ENCODE results near the gene HTN1. TPM values are rescaled to one million over a fixed set of nuclear protein-coding genes. Genes with fewer than 3 reads are reported as not detected.
"Not testable (repeated sequence)": the region's sequence is repeated elsewhere in the genome, so short reads cannot be mapped to it uniquely, and the experiment has no call there.

HTN1 gene
- total RNA-seq = not detected

- POLR2A ChIA-PET; H3K4me1 Mint-ChIP-seq; H3K27me3 Mint-ChIP-seq; ATAC-seq (ENCODE audit: low read depth); DNase-seq; H3K27ac Mint-ChIP-seq; H3K36me3 Mint-ChIP-seq; H3K4me3 Mint-ChIP-seq; H3K9me3 Mint-ChIP-seq: not testable (repeated sequence)
These were observed at the start of gene HTN1 for GRCh38 chr4:70050138-70050537. Gene HTN1, plus strand, starts transcription at chr4:70050438. Its CDS starts 2,639 bp downstream, at chr4:70053077.

GRCh38 chr4:70000711-70001110 lies 49.5 kb upstream of the HTN1 start:
- Mint-ChIP-seq H3K9me3 (no peaks in the 10 kb centered on the region), H3K27me3 (no peaks in the 10 kb centered on the region), H3K4me3 (no peak overlapping the region), H3K4me1 (no peaks in the 10 kb centered on the region), H3K36me3 (no peaks in the 10 kb centered on the region), H3K27ac (no peak overlapping the region)
- ATAC-seq (ENCODE audit: low read depth) (no peak), DNase-seq (no peak)
- POLR2A ChIA-PET = no interaction called here

GRCh38 chr4:70002507-70002906 lies 47.7 kb upstream of the HTN1 start:
- POLR2A ChIA-PET = no interaction called here
- ATAC-seq (ENCODE audit: low read depth) (no peak), DNase-seq (no peak)
- Mint-ChIP-seq H3K27me3 (no peaks in the 10 kb centered on the region), H3K27ac (no peak overlapping the region), H3K4me3 (no peak overlapping the region), H3K36me3 (no peaks in the 10 kb centered on the region), H3K4me1 (no peaks in the 10 kb centered on the region), H3K9me3 (no peaks in the 10 kb centered on the region)

- Mint-ChIP-seq H3K4me1 (no peaks in the 10 kb centered on the region), H3K27me3 (no peaks in the 10 kb centered on the region), H3K36me3 (no peaks in the 10 kb centered on the region), H3K27ac (no peak overlapping the region), H3K9me3 (no peaks in the 10 kb centered on the region), H3K4me3 (no peak overlapping the region)
- DNase-seq (no peak), ATAC-seq (ENCODE audit: low read depth) (no peak)
- POLR2A ChIA-PET = no interaction called here
These were observed 41.5 kb upstream of the HTN1 start for GRCh38 chr4:70008771-70009170.

- H3K4me3 Mint-ChIP-seq; H3K4me1 Mint-ChIP-seq; H3K27ac Mint-ChIP-seq; DNase-seq; H3K9me3 Mint-ChIP-seq; ATAC-seq (ENCODE audit: low read depth); POLR2A ChIA-PET; H3K36me3 Mint-ChIP-seq; H3K27me3 Mint-ChIP-seq: not testable (repeated sequence)
These were observed 31.2 kb upstream of the HTN1 start for GRCh38 chr4:70019006-70019405.

GRCh38 chr4:70023218-70023617 lies 27.0 kb upstream of the HTN1 start:
- ATAC-seq (ENCODE audit: low read depth) = no peak
- DNase-seq = no peak
- Mint-ChIP-seq H3K4me3 (no peak overlapping the region), H3K4me1 (no peaks in the 10 kb centered on the region), H3K27me3 (no peaks in the 10 kb centered on the region), H3K27ac (no peak overlapping the region), H3K9me3 (no peaks in the 10 kb centered on the region), H3K36me3 (no peaks in the 10 kb centered on the region)
- POLR2A ChIA-PET = no interaction called here

GRCh38 chr4:70027011-70027410 lies 23.2 kb upstream of the HTN1 start:
- DNase-seq (no peak), ATAC-seq (ENCODE audit: low read depth) (no peak)
- Mint-ChIP-seq H3K27ac (no peak overlapping the region), H3K4me3 (no peak overlapping the region), H3K4me1 (no peaks in the 10 kb centered on the region), H3K9me3 (no peaks in the 10 kb centered on the region), H3K27me3 (no peaks in the 10 kb centered on the region), H3K36me3 (no peaks in the 10 kb centered on the region)
- POLR2A ChIA-PET = no interaction called here

GRCh38 chr4:70028159-70028558 lies 22.1 kb upstream of the HTN1 start, which contains the start of gene HTN3:
Gene HTN3, plus strand, starts transcription at chr4:70028459. Its CDS starts 2,282 bp downstream, at chr4:70030741.
- POLR2A ChIA-PET; H3K36me3 Mint-ChIP-seq; H3K27me3 Mint-ChIP-seq; H3K27ac Mint-ChIP-seq; H3K9me3 Mint-ChIP-seq; DNase-seq; H3K4me3 Mint-ChIP-seq; ATAC-seq (ENCODE audit: low read depth); H3K4me1 Mint-ChIP-seq: not testable (repeated sequence)

- POLR2A ChIA-PET; ATAC-seq (ENCODE audit: low read depth); H3K4me1 Mint-ChIP-seq; H3K4me3 Mint-ChIP-seq; H3K36me3 Mint-ChIP-seq; DNase-seq; H3K27ac Mint-ChIP-seq; H3K27me3 Mint-ChIP-seq; H3K9me3 Mint-ChIP-seq: not testable (repeated sequence)
These were observed 12.7 kb upstream of the HTN1 start for GRCh38 chr4:70037559-70037958.

GRCh38 chr4:70039928-70040327 lies 10.3 kb upstream of the HTN1 start:
- H3K4me1 Mint-ChIP-seq; ATAC-seq (ENCODE audit: low read depth); H3K9me3 Mint-ChIP-seq; H3K27me3 Mint-ChIP-seq; POLR2A ChIA-PET; H3K27ac Mint-ChIP-seq; H3K4me3 Mint-ChIP-seq; DNase-seq; H3K36me3 Mint-ChIP-seq: not testable (repeated sequence)

GRCh38 chr4:70041652-70042286 lies 8.5 kb upstream of the HTN1 start:
- no peaks in the 10 kb centered on the region for H3K36me3 Mint-ChIP-seq
- H3K27me3 Mint-ChIP-seq = no peaks in the 10 kb centered on the region
- ATAC-seq (ENCODE audit: low read depth) (no peak), DNase-seq (no peak)
- POLR2A ChIA-PET = no interaction called here
- no peak overlapping the region for H3K27ac Mint-ChIP-seq
- no peak overlapping the region for H3K4me3 Mint-ChIP-seq
- H3K9me3 Mint-ChIP-seq = peaks cover 4% of the 10 kb centered on the region
- no peaks in the 10 kb centered on the region for H3K4me1 Mint-ChIP-seq

GRCh38 chr4:70056534-70056933 lies 6.3 kb downstream of the HTN1 start:
- ATAC-seq (ENCODE audit: low read depth); H3K27ac Mint-ChIP-seq; H3K4me1 Mint-ChIP-seq; H3K36me3 Mint-ChIP-seq; H3K4me3 Mint-ChIP-seq; POLR2A ChIA-PET; H3K27me3 Mint-ChIP-seq; H3K9me3 Mint-ChIP-seq; DNase-seq: not testable (repeated sequence)

- Mint-ChIP-seq H3K27me3 (no peaks in the 10 kb centered on the region), H3K27ac (no peak overlapping the region), H3K4me1 (no peaks in the 10 kb centered on the region), H3K36me3 (no peaks in the 10 kb centered on the region), H3K4me3 (no peak overlapping the region), H3K9me3 (peaks cover 3% of the 10 kb centered on the region)
- POLR2A ChIA-PET = no interaction called here
- ATAC-seq (ENCODE audit: low read depth) (no peak), DNase-seq (no peak)
These were observed 7.4 kb downstream of the HTN1 start for GRCh38 chr4:70057651-70058050.

GRCh38 chr4:70059149-70059548 lies 8.9 kb downstream of the HTN1 start:
- POLR2A ChIA-PET = no interaction called here

GRCh38 chr4:70062000-70062399 lies 11.8 kb downstream of the HTN1 start:
- POLR2A ChIA-PET = interaction anchor here (0.6 kb wide), 1 partner anchor 1616 kb away, joined by 3 read pairs; no protein-coding TSS in a partner anchor
- DNase-seq = no peak
- H3K9me3 Mint-ChIP-seq = no peaks in the 10 kb centered on the region
- no peak for ATAC-seq (ENCODE audit: low read depth)
- no peaks in the 10 kb centered on the region for H3K36me3 Mint-ChIP-seq
- H3K4me1 Mint-ChIP-seq = no peaks in the 10 kb centered on the region
- no peak overlapping the region for H3K27ac Mint-ChIP-seq
- H3K27me3 Mint-ChIP-seq = no peaks in the 10 kb centered on the region
- no peak overlapping the region for H3K4me3 Mint-ChIP-seq

More at GRCh38 chr4:70059149-70059548, 8.9 kb downstream of the HTN1 start:
- no peak for ATAC-seq (ENCODE audit: low read depth)
- Mint-ChIP-seq H3K36me3 (no peaks in the 10 kb centered on the region), H3K9me3 (peaks cover 3% of the 10 kb centered on the region), H3K4me3 (no peak overlapping the region), H3K4me1 (no peaks in the 10 kb centered on the region), H3K27ac (no peak overlapping the region), H3K27me3 (no peaks in the 10 kb centered on the region)
- DNase-seq = no peak

All from activated naive CD8-positive, alpha-beta T cell treated with anti-CD3 and anti-CD28 coated beads, Interleukin-2, amount 10 ng/mL, durations not matched to agents 7 days and 5 days (primary cell).